ENCODE results near the gene MAD1L1. TPM values are rescaled to one million over a fixed set of nuclear protein-coding genes. Genes with fewer than 3 reads are reported as not detected.

MAD1L1 gene
- total and polyA plus RNA-seq, 2 of the 8 experiments (the other 6 are each of a cell fraction or from before 2014, with no cell fraction given): 40.4 to 44.6 TPM

DNA sequence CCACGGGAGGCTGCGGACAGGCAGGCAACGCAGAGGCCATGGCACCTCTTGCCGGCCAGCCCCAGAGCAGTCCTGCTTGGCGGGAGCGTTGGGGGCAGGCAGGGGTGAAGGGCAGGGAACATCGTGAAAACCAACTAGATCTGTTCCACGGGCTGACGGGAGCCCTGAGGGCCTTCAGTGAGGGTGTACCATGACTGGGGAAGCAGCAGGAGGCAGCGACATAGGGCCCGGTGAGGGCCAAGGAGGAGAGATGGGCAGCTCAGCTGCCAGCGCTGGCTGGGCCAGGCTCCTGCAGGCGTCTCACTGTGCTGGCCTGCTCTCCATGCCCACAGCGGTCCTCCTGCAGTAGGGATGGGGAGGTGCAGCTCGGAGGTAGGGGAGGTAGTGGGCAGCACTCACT lies 366.1 kb downstream of the MAD1L1 start (continued):
- TF ChIP-seq, protein P1, sequence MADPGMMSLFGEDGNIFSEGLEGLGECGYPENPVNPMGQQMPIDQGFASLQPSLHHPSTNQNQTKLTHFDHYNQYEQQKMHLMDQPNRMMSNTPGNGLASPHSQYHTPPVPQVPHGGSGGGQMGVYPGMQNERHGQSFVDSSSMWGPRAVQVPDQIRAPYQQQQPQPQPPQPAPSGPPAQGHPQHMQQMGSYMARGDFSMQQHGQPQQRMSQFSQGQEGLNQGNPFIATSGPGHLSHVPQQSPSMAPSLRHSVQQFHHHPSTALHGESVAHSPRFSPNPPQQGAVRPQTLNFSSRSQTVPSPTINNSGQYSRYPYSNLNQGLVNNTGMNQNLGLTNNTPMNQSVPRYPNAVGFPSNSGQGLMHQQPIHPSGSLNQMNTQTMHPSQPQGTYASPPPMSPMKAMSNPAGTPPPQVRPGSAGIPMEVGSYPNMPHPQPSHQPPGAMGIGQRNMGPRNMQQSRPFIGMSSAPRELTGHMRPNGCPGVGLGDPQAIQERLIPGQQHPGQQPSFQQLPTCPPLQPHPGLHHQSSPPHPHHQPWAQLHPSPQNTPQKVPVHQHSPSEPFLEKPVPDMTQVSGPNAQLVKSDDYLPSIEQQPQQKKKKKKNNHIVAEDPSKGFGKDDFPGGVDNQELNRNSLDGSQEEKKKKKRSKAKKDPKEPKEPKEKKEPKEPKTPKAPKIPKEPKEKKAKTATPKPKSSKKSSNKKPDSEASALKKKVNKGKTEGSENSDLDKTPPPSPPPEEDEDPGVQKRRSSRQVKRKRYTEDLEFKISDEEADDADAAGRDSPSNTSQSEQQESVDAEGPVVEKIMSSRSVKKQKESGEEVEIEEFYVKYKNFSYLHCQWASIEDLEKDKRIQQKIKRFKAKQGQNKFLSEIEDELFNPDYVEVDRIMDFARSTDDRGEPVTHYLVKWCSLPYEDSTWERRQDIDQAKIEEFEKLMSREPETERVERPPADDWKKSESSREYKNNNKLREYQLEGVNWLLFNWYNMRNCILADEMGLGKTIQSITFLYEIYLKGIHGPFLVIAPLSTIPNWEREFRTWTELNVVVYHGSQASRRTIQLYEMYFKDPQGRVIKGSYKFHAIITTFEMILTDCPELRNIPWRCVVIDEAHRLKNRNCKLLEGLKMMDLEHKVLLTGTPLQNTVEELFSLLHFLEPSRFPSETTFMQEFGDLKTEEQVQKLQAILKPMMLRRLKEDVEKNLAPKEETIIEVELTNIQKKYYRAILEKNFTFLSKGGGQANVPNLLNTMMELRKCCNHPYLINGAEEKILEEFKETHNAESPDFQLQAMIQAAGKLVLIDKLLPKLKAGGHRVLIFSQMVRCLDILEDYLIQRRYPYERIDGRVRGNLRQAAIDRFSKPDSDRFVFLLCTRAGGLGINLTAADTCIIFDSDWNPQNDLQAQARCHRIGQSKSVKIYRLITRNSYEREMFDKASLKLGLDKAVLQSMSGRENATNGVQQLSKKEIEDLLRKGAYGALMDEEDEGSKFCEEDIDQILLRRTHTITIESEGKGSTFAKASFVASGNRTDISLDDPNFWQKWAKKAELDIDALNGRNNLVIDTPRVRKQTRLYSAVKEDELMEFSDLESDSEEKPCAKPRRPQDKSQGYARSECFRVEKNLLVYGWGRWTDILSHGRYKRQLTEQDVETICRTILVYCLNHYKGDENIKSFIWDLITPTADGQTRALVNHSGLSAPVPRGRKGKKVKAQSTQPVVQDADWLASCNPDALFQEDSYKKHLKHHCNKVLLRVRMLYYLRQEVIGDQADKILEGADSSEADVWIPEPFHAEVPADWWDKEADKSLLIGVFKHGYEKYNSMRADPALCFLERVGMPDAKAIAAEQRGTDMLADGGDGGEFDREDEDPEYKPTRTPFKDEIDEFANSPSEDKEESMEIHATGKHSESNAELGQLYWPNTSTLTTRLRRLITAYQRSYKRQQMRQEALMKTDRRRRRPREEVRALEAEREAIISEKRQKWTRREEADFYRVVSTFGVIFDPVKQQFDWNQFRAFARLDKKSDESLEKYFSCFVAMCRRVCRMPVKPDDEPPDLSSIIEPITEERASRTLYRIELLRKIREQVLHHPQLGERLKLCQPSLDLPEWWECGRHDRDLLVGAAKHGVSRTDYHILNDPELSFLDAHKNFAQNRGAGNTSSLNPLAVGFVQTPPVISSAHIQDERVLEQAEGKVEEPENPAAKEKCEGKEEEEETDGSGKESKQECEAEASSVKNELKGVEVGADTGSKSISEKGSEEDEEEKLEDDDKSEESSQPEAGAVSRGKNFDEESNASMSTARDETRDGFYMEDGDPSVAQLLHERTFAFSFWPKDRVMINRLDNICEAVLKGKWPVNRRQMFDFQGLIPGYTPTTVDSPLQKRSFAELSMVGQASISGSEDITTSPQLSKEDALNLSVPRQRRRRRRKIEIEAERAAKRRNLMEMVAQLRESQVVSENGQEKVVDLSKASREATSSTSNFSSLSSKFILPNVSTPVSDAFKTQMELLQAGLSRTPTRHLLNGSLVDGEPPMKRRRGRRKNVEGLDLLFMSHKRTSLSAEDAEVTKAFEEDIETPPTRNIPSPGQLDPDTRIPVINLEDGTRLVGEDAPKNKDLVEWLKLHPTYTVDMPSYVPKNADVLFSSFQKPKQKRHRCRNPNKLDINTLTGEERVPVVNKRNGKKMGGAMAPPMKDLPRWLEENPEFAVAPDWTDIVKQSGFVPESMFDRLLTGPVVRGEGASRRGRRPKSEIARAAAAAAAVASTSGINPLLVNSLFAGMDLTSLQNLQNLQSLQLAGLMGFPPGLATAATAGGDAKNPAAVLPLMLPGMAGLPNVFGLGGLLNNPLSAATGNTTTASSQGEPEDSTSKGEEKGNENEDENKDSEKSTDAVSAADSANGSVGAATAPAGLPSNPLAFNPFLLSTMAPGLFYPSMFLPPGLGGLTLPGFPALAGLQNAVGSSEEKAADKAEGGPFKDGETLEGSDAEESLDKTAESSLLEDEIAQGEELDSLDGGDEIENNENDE (IDR thresholded peaks at IDR 0.05; ENCODE audit: insufficient replicate concordance, low read length): no peak
- TF ChIP-seq CHD1 (IDR thresholded peaks at IDR 0.05; ENCODE audit: low read depth, low read length): no peak
- no peak for TF ChIP-seq SIX5 (IDR thresholded peaks at IDR 0.05; ENCODE audit: low read depth, low read length)
- no peak for TF ChIP-seq JUND (IDR thresholded peaks at IDR 0.05; ENCODE audit: low read length)
- no peak for TF ChIP-seq JUN (IDR thresholded peaks at IDR 0.05; ENCODE audit: low read depth, low read length)
- no peak for TF ChIP-seq HDAC6 (IDR thresholded peaks at IDR 0.05; ENCODE audit: low read depth, low read length)
- no peak for TF ChIP-seq GTF2F1 (IDR thresholded peaks at IDR 0.05; ENCODE audit: borderline replicate concordance, low read depth, low read length)
- no peak for TF ChIP-seq CREB1 (IDR thresholded peaks at IDR 0.05)
- TF ChIP-seq HDAC2 (IDR thresholded peaks at IDR 0.05; ENCODE audit: borderline replicate concordance in 1 of 2, low read depth in 2 of 2, low read length in 2 of 2): no peak
- TF ChIP-seq CBX8 (IDR thresholded peaks at IDR 0.05; ENCODE audit: borderline replicate concordance, low read depth, low read length): no peak
- TF ChIP-seq SP2 (IDR thresholded peaks at IDR 0.05; ENCODE audit: low read length): no peak
- no peak for TF ChIP-seq BRCA1 (IDR thresholded peaks at IDR 0.05; ENCODE audit: low read depth, low read length)
